Adrenal gland (tissue), 5 donors: ENCODE data around the gene CD53.

Source experiments
- POLR2A ChIP-seq, 2 donors: fragments of 450-650 bp; IDR thresholded peaks; one replicate each; pipeline ENCODE4 v1.6.1; 2017; ENCODE audit warnings: antibody characterized with exemption in 2 of 2, mild to moderate bottlenecking in 2 of 2, moderate library complexity in 1 of 2
- TF ChIP-seq, protein P1 (sequence below), 6 experiments: fragments of 450-650 bp in 4 of 6; fragments of 200-600 bp in 2 of 6; sonication (generic) in 1 of 6; IDR thresholded peaks; 1 replicate in 5 of 6; 2 replicates in 1 of 6; pipeline versions ENCODE4 v1.5.1 to v1.8.0; 2016 to 2021; ENCODE audit warnings: antibody characterized with exemption in 6 of 6, mild to moderate bottlenecking in 2 of 6, moderate library complexity in 1 of 6
- donor health status: DM: no; HTN: no; CAD: no.

DNA sequence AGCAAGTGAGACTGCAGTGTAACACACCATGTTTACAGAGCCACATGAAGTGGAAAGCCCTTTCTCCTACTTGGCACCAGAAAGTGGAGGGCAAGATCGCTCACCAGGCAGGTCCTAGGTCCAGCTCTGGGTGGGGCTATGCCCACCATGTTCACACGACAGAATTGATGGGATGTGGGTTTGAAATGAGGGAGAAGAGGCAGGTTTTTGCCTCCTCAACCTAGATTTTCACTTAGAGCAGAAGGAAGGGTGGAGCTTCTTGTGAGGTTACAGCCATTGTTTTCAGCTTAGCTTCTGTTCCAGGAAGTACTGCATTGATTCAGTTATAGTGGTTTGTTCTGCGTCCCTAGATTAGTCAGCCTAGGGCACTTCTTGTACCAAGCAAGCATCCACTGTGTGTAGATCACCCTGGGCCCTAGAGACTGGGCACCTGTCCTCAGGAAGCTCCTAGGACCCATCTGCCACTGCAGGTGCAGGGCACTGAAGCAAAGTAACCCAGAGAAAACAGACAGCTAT, 2.3 kb downstream of the CD53 start:
- TF ChIP-seq, protein P1, sequence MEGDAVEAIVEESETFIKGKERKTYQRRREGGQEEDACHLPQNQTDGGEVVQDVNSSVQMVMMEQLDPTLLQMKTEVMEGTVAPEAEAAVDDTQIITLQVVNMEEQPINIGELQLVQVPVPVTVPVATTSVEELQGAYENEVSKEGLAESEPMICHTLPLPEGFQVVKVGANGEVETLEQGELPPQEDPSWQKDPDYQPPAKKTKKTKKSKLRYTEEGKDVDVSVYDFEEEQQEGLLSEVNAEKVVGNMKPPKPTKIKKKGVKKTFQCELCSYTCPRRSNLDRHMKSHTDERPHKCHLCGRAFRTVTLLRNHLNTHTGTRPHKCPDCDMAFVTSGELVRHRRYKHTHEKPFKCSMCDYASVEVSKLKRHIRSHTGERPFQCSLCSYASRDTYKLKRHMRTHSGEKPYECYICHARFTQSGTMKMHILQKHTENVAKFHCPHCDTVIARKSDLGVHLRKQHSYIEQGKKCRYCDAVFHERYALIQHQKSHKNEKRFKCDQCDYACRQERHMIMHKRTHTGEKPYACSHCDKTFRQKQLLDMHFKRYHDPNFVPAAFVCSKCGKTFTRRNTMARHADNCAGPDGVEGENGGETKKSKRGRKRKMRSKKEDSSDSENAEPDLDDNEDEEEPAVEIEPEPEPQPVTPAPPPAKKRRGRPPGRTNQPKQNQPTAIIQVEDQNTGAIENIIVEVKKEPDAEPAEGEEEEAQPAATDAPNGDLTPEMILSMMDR (IDR thresholded peaks at IDR 0.05), result no peak
- TF ChIP-seq POLR2A (IDR thresholded peaks at IDR 0.05), result no peak
